Activated T-helper 1 cell treated with anti-CD3 and anti-CD28 coated beads, Interleukin-12 subunit alpha, Interleukin-12 subunit beta, Interleukin-2, Interleukin-4 antibody, amounts not matched to agents 30 ng/mL and 10 ng/mL and 1 ng/mL, durations not matched to agents 14 hours and 24 hours and 36 hours (primary cell): ENCODE data around the gene HDAC9. TPM values are rescaled to one million over a fixed set of nuclear protein-coding genes. Genes with fewer than 3 reads are reported as not detected.
A peak's percentile ranks its signal among the peaks of the same experiment; 100 is the strongest.

Source experiments
- DNase-seq: peaks from one replicate; pipeline ENCODE4 v3.0.0; 2021; ENCODE audit warnings: low spot score
- H3K27ac Mint-ChIP-seq: one replicate; pipeline ENCODE4 v1.8.0; 2021; ENCODE audit warnings: mild to moderate bottlenecking, mixed read lengths
- H3K27me3 Mint-ChIP-seq: one replicate; pipeline ENCODE4 v1.8.0; 2022; ENCODE audit warnings: mild to moderate bottlenecking, moderate library complexity, mixed read lengths; ENCODE audit not compliant: insufficient read depth
- H3K36me3 Mint-ChIP-seq: one replicate; pipeline ENCODE4 v1.8.0; 2021; ENCODE audit warnings: low read depth, mixed read lengths
- H3K4me1 Mint-ChIP-seq: one replicate; pipeline ENCODE4 v1.8.0; 2021; ENCODE audit warnings: low read depth, mixed read lengths
- H3K4me3 Mint-ChIP-seq: one replicate; pipeline ENCODE4 v1.8.0; 2021; ENCODE audit warnings: mild to moderate bottlenecking, moderate library complexity, mixed read lengths
- H3K9me3 Mint-ChIP-seq: one replicate; pipeline ENCODE4 v1.8.0; 2021; ENCODE audit warnings: mixed read lengths
- intact Hi-C: fragments of 100-400 bp; cut with micrococcal nuclease; formaldehyde crosslinking; loops from one replicate; pipeline ENCODE4 v1.15.1; 2024
- total RNA-seq: library from RNA; stranded (reverse); gene quantifications from 2 replicates; pipeline ENCODE4 v1.2.3, GENCODE V29; 2022

Gene HDAC9
- total RNA-seq, 1 donor from 2014 or later, result 0.86 TPM

GRCh38 chr7:18498341-18498740, 2.8 kb downstream of the HDAC9 start:
- Mint-ChIP-seq H3K4me3 (no peak overlapping the region), H3K9me3 (no peaks in the 10 kb centered on the region), H3K27me3 (peaks cover 5% of the 10 kb centered on the region), H3K36me3 (no peaks in the 10 kb centered on the region), H3K27ac (no peak overlapping the region), H3K4me1 (peaks cover 25% of the 10 kb centered on the region)
- intact Hi-C loops, result no loop called here
- no peak for DNase-seq

- Mint-ChIP-seq H3K9me3 (no peaks in the 10 kb centered on the region), H3K4me3 (no peak overlapping the region), H3K4me1 (peaks cover 21% of the 10 kb centered on the region), H3K27me3 (peaks cover 3% of the 10 kb centered on the region), H3K27ac (no peak overlapping the region), H3K36me3 (no peaks in the 10 kb centered on the region)
- intact Hi-C loops, result no loop called here
- no peak for DNase-seq
Measured at GRCh38 chr7:18499407-18500177, 4.0 kb downstream of the HDAC9 start.

GRCh38 chr7:18503126-18503866, 7.7 kb downstream of the HDAC9 start:
- intact Hi-C loops, result no loop called here
- Mint-ChIP-seq H3K27me3 (peaks cover 2% of the 10 kb centered on the region), H3K4me3 (no peak overlapping the region), H3K27ac (no peak overlapping the region), H3K36me3 (no peaks in the 10 kb centered on the region), H3K9me3 (no peaks in the 10 kb centered on the region), H3K4me1 (no peaks in the 10 kb centered on the region)
- DNase-seq, result no peak

GRCh38 chr7:18504965-18505364, 9.4 kb downstream of the HDAC9 start:
- H3K36me3 Mint-ChIP-seq, result no peaks in the 10 kb centered on the region
- H3K9me3 Mint-ChIP-seq, result no peaks in the 10 kb centered on the region
- no peak for DNase-seq
- intact Hi-C loops, result no loop called here
- no peak overlapping the region for H3K4me3 Mint-ChIP-seq
- H3K27me3 Mint-ChIP-seq, result peaks cover 2% of the 10 kb centered on the region
- peaks cover 15% of the 10 kb centered on the region for H3K4me1 Mint-ChIP-seq
- H3K27ac Mint-ChIP-seq, result no peak overlapping the region

- DNase-seq, result no peak
- H3K27ac Mint-ChIP-seq, result no peak overlapping the region
- H3K4me1 Mint-ChIP-seq, result peaks cover 15% of the 10 kb centered on the region
- H3K36me3 Mint-ChIP-seq, result no peaks in the 10 kb centered on the region
- peaks cover 2% of the 10 kb centered on the region for H3K27me3 Mint-ChIP-seq
- no peak overlapping the region for H3K4me3 Mint-ChIP-seq
- no peaks in the 10 kb centered on the region for H3K9me3 Mint-ChIP-seq
- intact Hi-C loops, result no loop called here
Measured at GRCh38 chr7:18505870-18506460, 10.4 kb downstream of the HDAC9 start.

- no peak for DNase-seq
- H3K4me1 Mint-ChIP-seq, result peaks cover 15% of the 10 kb centered on the region
Measured at GRCh38 chr7:18508443-18509427, 13.2 kb downstream of the HDAC9 start.

GRCh38 chr7:18509481-18509880, 13.9 kb downstream of the HDAC9 start:
- Mint-ChIP-seq H3K9me3 (no peaks in the 10 kb centered on the region), H3K36me3 (no peaks in the 10 kb centered on the region), H3K27me3 (peaks cover 2% of the 10 kb centered on the region), H3K4me1 (peaks cover 15% of the 10 kb centered on the region), H3K4me3 (no peak overlapping the region), H3K27ac (no peak overlapping the region)
- no peak for DNase-seq
- intact Hi-C loops, result no loop called here

More at GRCh38 chr7:18508443-18509427, 13.2 kb downstream of the HDAC9 start:
- Mint-ChIP-seq H3K27ac (peak overlapping the region; percentile 67), H3K4me3 (peak overlapping the region; percentile 27), H3K27me3 (peaks cover 2% of the 10 kb centered on the region), H3K9me3 (no peaks in the 10 kb centered on the region), H3K36me3 (no peaks in the 10 kb centered on the region)
- intact Hi-C loops, result no loop called here

GRCh38 chr7:18511351-18512140, 16.0 kb downstream of the HDAC9 start:
- Mint-ChIP-seq H3K4me3 (no peak overlapping the region), H3K9me3 (no peaks in the 10 kb centered on the region), H3K4me1 (peaks cover 15% of the 10 kb centered on the region), H3K36me3 (no peaks in the 10 kb centered on the region), H3K27ac (no peak overlapping the region), H3K27me3 (no peaks in the 10 kb centered on the region)
- intact Hi-C loops, result no loop called here
- DNase-seq, result no peak

- Mint-ChIP-seq H3K27ac (no peak overlapping the region), H3K4me1 (peaks cover 15% of the 10 kb centered on the region), H3K9me3 (no peaks in the 10 kb centered on the region), H3K36me3 (no peaks in the 10 kb centered on the region), H3K4me3 (no peak overlapping the region), H3K27me3 (no peaks in the 10 kb centered on the region)
- intact Hi-C loops, result no loop called here
- DNase-seq, result no peak
Measured at GRCh38 chr7:18513343-18513742, 17.8 kb downstream of the HDAC9 start.

- intact Hi-C loops, result no loop called here
Measured at GRCh38 chr7:18515067-18515466, 19.5 kb downstream of the HDAC9 start.

GRCh38 chr7:18517646-18518045, 22.1 kb downstream of the HDAC9 start:
- DNase-seq, result no peak
- H3K27ac Mint-ChIP-seq, result no peak overlapping the region
- H3K4me1 Mint-ChIP-seq, result no peaks in the 10 kb centered on the region
- H3K4me3 Mint-ChIP-seq, result no peak overlapping the region
- no peaks in the 10 kb centered on the region for H3K9me3 Mint-ChIP-seq
- H3K36me3 Mint-ChIP-seq, result no peaks in the 10 kb centered on the region
- intact Hi-C loops, result no loop called here
- no peaks in the 10 kb centered on the region for H3K27me3 Mint-ChIP-seq

More at GRCh38 chr7:18515067-18515466, 19.5 kb downstream of the HDAC9 start:
- no peaks in the 10 kb centered on the region for H3K4me1 Mint-ChIP-seq
- H3K9me3 Mint-ChIP-seq, result no peaks in the 10 kb centered on the region
- H3K4me3 Mint-ChIP-seq, result no peak overlapping the region
- DNase-seq, result no peak
- no peak overlapping the region for H3K27ac Mint-ChIP-seq
- no peaks in the 10 kb centered on the region for H3K27me3 Mint-ChIP-seq
- no peaks in the 10 kb centered on the region for H3K36me3 Mint-ChIP-seq

GRCh38 chr7:18518555-18518954, 23.0 kb downstream of the HDAC9 start:
- Mint-ChIP-seq H3K4me3 (no peak overlapping the region), H3K27ac (no peak overlapping the region), H3K27me3 (no peaks in the 10 kb centered on the region), H3K9me3 (no peaks in the 10 kb centered on the region), H3K36me3 (no peaks in the 10 kb centered on the region), H3K4me1 (no peaks in the 10 kb centered on the region)
- intact Hi-C loops, result no loop called here
- no peak for DNase-seq
